A673 (cell line): Measurements from ENCODE around the gene CDC42EP4.

ENCODE experiments used
- EZH2 ChIP-seq: fragments of 200-600 bp; sonication (generic); IDR thresholded peaks from 2 replicates; pipeline ENCODE4 v1.6.1; 2017; ENCODE audit warnings: borderline replicate concordance, low read depth, mild to moderate bottlenecking, mixed read lengths, antibody characterized with exemption, low read length; ENCODE audit not compliant: poor library complexity, severe bottlenecking
- TF ChIP-seq, protein P1 (sequence below): fragments of 300-800, 200-600 bp; sonication (generic); conservative IDR thresholded peaks from 2 replicates; pipeline ENCODE4 v1.5.1; 2017; ENCODE audit warnings: low read depth, mild to moderate bottlenecking, antibody characterized with exemption, low read length, moderate library complexity, mixed read lengths

DNA sequence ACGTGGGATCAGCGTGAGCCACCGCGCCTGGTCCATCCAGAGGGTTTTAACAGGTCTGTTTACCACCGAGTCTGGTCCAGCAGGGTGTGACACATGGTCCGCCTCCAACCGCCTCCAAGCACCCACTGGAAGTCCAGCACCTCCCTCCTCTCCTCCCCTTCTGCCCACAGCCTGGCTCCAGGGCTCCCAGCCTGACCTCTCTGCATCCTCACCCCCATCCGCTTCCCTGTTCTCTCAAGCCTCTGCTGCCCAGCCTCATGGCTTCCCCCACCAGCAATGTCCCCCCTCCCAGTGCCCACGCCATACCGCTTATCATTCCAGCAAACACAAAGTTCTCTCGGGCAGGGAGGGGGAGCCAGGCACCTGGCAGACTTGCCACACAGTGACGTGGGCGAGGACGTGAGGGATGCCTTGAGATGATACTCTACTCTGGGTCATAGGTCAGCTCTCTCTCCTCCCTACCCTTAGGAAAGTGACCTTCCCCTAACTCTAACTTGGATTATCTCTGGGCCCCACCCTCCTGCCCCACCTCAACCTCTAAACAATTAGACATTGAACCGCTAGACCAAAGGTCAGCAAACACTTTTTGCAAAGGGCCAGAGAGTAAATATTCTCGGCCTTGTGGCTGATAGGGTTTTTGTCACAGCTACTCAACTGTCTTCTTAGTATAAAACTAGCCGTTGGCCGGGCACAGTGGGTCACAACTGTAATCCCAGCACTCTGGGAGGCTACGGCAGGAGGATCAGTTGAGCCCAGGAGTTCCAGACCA lies 23.1 kb downstream of the CDC42EP4 start:
- TF ChIP-seq, protein P1, sequence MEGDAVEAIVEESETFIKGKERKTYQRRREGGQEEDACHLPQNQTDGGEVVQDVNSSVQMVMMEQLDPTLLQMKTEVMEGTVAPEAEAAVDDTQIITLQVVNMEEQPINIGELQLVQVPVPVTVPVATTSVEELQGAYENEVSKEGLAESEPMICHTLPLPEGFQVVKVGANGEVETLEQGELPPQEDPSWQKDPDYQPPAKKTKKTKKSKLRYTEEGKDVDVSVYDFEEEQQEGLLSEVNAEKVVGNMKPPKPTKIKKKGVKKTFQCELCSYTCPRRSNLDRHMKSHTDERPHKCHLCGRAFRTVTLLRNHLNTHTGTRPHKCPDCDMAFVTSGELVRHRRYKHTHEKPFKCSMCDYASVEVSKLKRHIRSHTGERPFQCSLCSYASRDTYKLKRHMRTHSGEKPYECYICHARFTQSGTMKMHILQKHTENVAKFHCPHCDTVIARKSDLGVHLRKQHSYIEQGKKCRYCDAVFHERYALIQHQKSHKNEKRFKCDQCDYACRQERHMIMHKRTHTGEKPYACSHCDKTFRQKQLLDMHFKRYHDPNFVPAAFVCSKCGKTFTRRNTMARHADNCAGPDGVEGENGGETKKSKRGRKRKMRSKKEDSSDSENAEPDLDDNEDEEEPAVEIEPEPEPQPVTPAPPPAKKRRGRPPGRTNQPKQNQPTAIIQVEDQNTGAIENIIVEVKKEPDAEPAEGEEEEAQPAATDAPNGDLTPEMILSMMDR = no peak
- TF ChIP-seq EZH2 = no peak
